H1 (cell line): ENCODE results near the gene DCPS. TPM values are rescaled to one million over a fixed set of nuclear protein-coding genes. Genes with fewer than 3 reads are reported as not detected.

ENCODE experiments used
- CTCF ChIA-PET: fragments of 300-600 bp; sonication (Branson Sonifier 250); formaldehyde crosslinking; loops from one replicate; lab custom pipeline; 2021; ENCODE audit not compliant: partially characterized antibody; lab: Charles Lee
- POLR2A ChIA-PET: fragments of 300-600 bp; sonication (Branson Sonifier 250); formaldehyde crosslinking; loops from one replicate; lab custom pipeline; 2021; ENCODE audit warnings: inconsistent platforms; ENCODE audit not compliant: partially characterized antibody; lab: Charles Lee
- DNase-seq, 2 experiments: peaks; one replicate each; pipeline versions ENCODE4 v3.0.0 to v3.0.0-alpha.2; 2010 to 2022; ENCODE audit warnings: low spot score in 2 of 2, low read depth in 1 of 2, mixed read lengths in 1 of 2
- FAIRE-seq: peaks from 2 replicates; lab custom pipeline; 2011; peaks lifted over from hg19 to GRCh38; lab: Jason Lieb, UNC
- H2AFZ ChIP-seq: 2 replicates; pipeline ENCODE4 v1.8.1; 2012; ENCODE audit warnings: low read length, inconsistent platforms
- H2AK5ac ChIP-seq: 2 replicates; pipeline ENCODE4 v1.6.1; 2013; ENCODE audit warnings: low read depth, low read length
- H2BK120ac ChIP-seq: replicated peaks from 2 replicates; pipeline ENCODE3; 2013; ENCODE audit warnings: low read depth, low read length, inconsistent platforms
- H2BK12ac ChIP-seq: 2 replicates; pipeline ENCODE4 v1.6.1; 2013; ENCODE audit warnings: low read depth, low read length
- H2BK15ac ChIP-seq: 2 replicates; pipeline ENCODE4 v1.6.1; 2013; ENCODE audit warnings: low read length
- H2BK20ac ChIP-seq: 2 replicates; pipeline ENCODE4 v1.6.1; 2013; ENCODE audit warnings: low read length
- H2BK5ac ChIP-seq: 2 replicates; pipeline ENCODE4 v1.6.1; 2013; ENCODE audit warnings: low read depth, low read length
- H3K14ac ChIP-seq: 2 replicates; pipeline ENCODE4 v1.6.1; 2013; ENCODE audit warnings: inconsistent platforms; ENCODE audit not compliant: insufficient read length
- H3K18ac ChIP-seq: 2 replicates; pipeline ENCODE4 v1.6.1; 2013; ENCODE audit warnings: low read length; ENCODE audit errors: extremely low read depth
- H3K23ac ChIP-seq: 2 replicates; pipeline ENCODE4 v1.6.1; 2013; ENCODE audit warnings: inconsistent platforms; ENCODE audit not compliant: insufficient read length
- H3K23me2 ChIP-seq: 2 replicates; pipeline ENCODE4 v1.6.1; 2013; ENCODE audit warnings: low read depth, low read length
- H3K27ac ChIP-seq: 2 replicates; pipeline ENCODE4 v1.6.1; 2011; ENCODE audit warnings: low read depth, low read length, inconsistent platforms
- H3K27me3 ChIP-seq, 4 experiments: replicated peaks in 1 of 4; 1 replicate in 1 of 4; 2 replicates in 3 of 4; pipeline versions ENCODE4 v1.6.1 to v1.8.1; 2011 to 2013; ENCODE audit warnings: low read length in 3 of 4, mild to moderate bottlenecking in 3 of 4, inconsistent platforms in 2 of 4, mixed read lengths in 2 of 4, moderate library complexity in 1 of 4; ENCODE audit not compliant: control insufficient read depth in 3 of 4, insufficient read depth in 3 of 4; ENCODE audit errors: extremely low read depth in 1 of 4
- H3K36me3 ChIP-seq, 4 experiments: 2 replicates each; pipeline versions ENCODE4 v1.6.1 to v1.8.1; 2011 to 2013; ENCODE audit warnings: mild to moderate bottlenecking in 4 of 4, low read length in 3 of 4, moderate library complexity in 2 of 4, control low read depth in 1 of 4, inconsistent platforms in 1 of 4; ENCODE audit not compliant: insufficient read depth in 4 of 4, control insufficient read depth in 2 of 4
- H3K4ac ChIP-seq: replicated peaks from 2 replicates; pipeline ENCODE3; 2013; ENCODE audit warnings: low read length, low read depth, mixed read lengths, inconsistent platforms; ENCODE audit not compliant: insufficient read length
- H3K4me1 ChIP-seq, 4 experiments: replicated peaks in 1 of 4; 1 replicate in 1 of 4; 2 replicates in 3 of 4; pipeline versions ENCODE4 v1.6.1 to v1.8.1; 2011 to 2013; ENCODE audit warnings: low read length in 3 of 4, inconsistent platforms in 2 of 4, mixed read lengths in 1 of 4; ENCODE audit not compliant: insufficient read depth in 4 of 4, control insufficient read depth in 3 of 4
- H3K4me2 ChIP-seq, 2 experiments: 2 replicates each; pipeline versions ENCODE4 v1.6.1 to v1.8.1; 2011 to 2013; ENCODE audit warnings: low read depth in 2 of 2, low read length in 2 of 2, control low read depth in 1 of 2, inconsistent platforms in 1 of 2, mild to moderate bottlenecking in 1 of 2; ENCODE audit not compliant: insufficient read depth in 1 of 2
- H3K4me3 ChIP-seq, 4 experiments: fragments of 200-600, 300-600 bp in 1 of 4; sonication (generic), shearing (Covaris generic), sonication (Bioruptor Twin) in 1 of 4; 2 replicates each; pipeline versions ENCODE4 v1.5.1 to v1.8.1; 2011 to 2016; ENCODE audit warnings: low read length in 4 of 4, low read depth in 3 of 4, control low read depth in 2 of 4, inconsistent platforms in 2 of 4, mild to moderate bottlenecking in 2 of 4, mixed read lengths in 1 of 4, moderate library complexity in 1 of 4; ENCODE audit not compliant: insufficient read depth in 2 of 4; ENCODE audit errors: extremely low read depth in 1 of 4
- H3K56ac ChIP-seq: replicated peaks from 2 replicates; pipeline ENCODE3; 2013; ENCODE audit warnings: low read depth, mild to moderate bottlenecking, mixed read lengths, low read length, inconsistent platforms; ENCODE audit not compliant: insufficient read length
- H3K79me1 ChIP-seq: 2 replicates; pipeline ENCODE4 v1.6.1; 2013; ENCODE audit warnings: low read depth, low read length, control low read depth
- H3K79me2 ChIP-seq, 2 experiments: 2 replicates each; pipeline versions ENCODE4 v1.6.1 to v1.8.1; 2012 to 2013; ENCODE audit warnings: low read length in 2 of 2, mild to moderate bottlenecking in 2 of 2, inconsistent platforms in 1 of 2; ENCODE audit not compliant: insufficient read depth in 2 of 2, control insufficient read depth in 1 of 2
- H3K9ac ChIP-seq, 4 experiments: replicated peaks in 1 of 4; 1 replicate in 1 of 4; 2 replicates in 3 of 4; pipeline versions ENCODE4 v1.6.1 to v1.8.1; 2011 to 2013; ENCODE audit warnings: low read depth in 3 of 4, low read length in 3 of 4, control low read depth in 2 of 4, mild to moderate bottlenecking in 2 of 4, moderate library complexity in 2 of 4, inconsistent platforms in 1 of 4; ENCODE audit errors: extremely low read depth in 1 of 4
- H3K9me3 ChIP-seq, 2 experiments: 2 replicates each; pipeline versions ENCODE4 v1.6.1 to v1.8.1; 2012 to 2013; ENCODE audit warnings: mild to moderate bottlenecking in 2 of 2, moderate library complexity in 2 of 2, control low read depth in 1 of 2, inconsistent platforms in 1 of 2, low read depth in 1 of 2, low read length in 1 of 2, mixed read lengths in 1 of 2; ENCODE audit not compliant: insufficient read depth in 2 of 2
- H4K20me1 ChIP-seq, 2 experiments: replicated peaks in 1 of 2; 2 replicates each; pipeline versions ENCODE3 to v1.8.1; 2011 to 2013; ENCODE audit warnings: inconsistent platforms in 2 of 2, low read length in 2 of 2, mild to moderate bottlenecking in 1 of 2; ENCODE audit not compliant: insufficient read depth in 2 of 2, control insufficient read depth in 1 of 2
- H4K5ac ChIP-seq: 2 replicates; pipeline ENCODE4 v1.6.1; 2013; ENCODE audit warnings: low read length, low read depth, mixed read lengths, inconsistent platforms; ENCODE audit not compliant: insufficient read length
- H4K8ac ChIP-seq: 2 replicates; pipeline ENCODE4 v1.8.0; 2013; ENCODE audit warnings: mild to moderate bottlenecking, moderate library complexity, low read length, inconsistent platforms; ENCODE audit not compliant: insufficient read depth; ENCODE audit errors: extremely low read depth
- H4K91ac ChIP-seq: replicated peaks from 2 replicates; pipeline ENCODE3; 2013; ENCODE audit warnings: low read length, mixed read lengths, inconsistent platforms; ENCODE audit not compliant: insufficient read length
- ASH2L ChIP-seq: fragments of 200-600, 300-600 bp; sonication (generic); IDR thresholded peaks from one replicate; pipeline ENCODE4 v1.7.1; 2017; ENCODE audit warnings: low read length
- HDAC2 ChIP-seq, 2 experiments: fragments of 300-600 bp in 1 of 2; sonication (generic) in 1 of 2; IDR thresholded peaks; 2 replicates each; pipeline ENCODE4 v1.6.1; 2011 to 2012; ENCODE audit warnings: low read depth in 2 of 2, low read length in 2 of 2, mild to moderate bottlenecking in 2 of 2, moderate library complexity in 2 of 2, borderline replicate concordance in 1 of 2, inconsistent platforms in 1 of 2
- MAX ChIP-seq: IDR thresholded peaks from 2 replicates; pipeline ENCODE4 v1.6.1; 2012; ENCODE audit warnings: inconsistent platforms
- RNF2 ChIP-seq: fragments of 200-900, 300-1000 bp; sonication (generic); IDR thresholded peaks from 2 replicates; pipeline ENCODE4 v1.7.1; 2016; ENCODE audit warnings: borderline replicate concordance, low read depth, mild to moderate bottlenecking, antibody characterized with exemption, low read length; ENCODE audit not compliant: poor library complexity, severe bottlenecking; ENCODE audit errors: missing control alignments
- SIX5 ChIP-seq: IDR thresholded peaks from 2 replicates; pipeline ENCODE4 v1.6.1; 2011; ENCODE audit warnings: mild to moderate bottlenecking, low read depth, low read length
- TAF1 ChIP-seq: IDR thresholded peaks from 2 replicates; pipeline ENCODE4 v1.6.1; 2011; ENCODE audit warnings: mild to moderate bottlenecking, low read depth, low read length
- WGBS, 2 experiments: shearing (Covaris generic) in 1 of 2; methylation state at CpG; one replicate each; pipeline versions ENCODE4 v1.1.6 to v1.1.7; 2013 to 2015; ENCODE audit warnings: low lambda C conversion rate in 2 of 2, mixed read lengths in 2 of 2, inconsistent platforms in 1 of 2, low coverage in 1 of 2, missing lambda C conversion rate in 1 of 2; ENCODE audit not compliant: insufficient replicate concordance in 2 of 2, insufficient coverage in 1 of 2, insufficient read length in 1 of 2; ENCODE audit errors: extremely low coverage in 1 of 2, missing lambda C conversion rate in 1 of 2; 5-methylcytosine and 5-hydroxymethylcytosine counted together
- polyA plus RNA-seq, 7 experiments: library from polyadenylated mRNA; depleted of rRNA in 3 of 7; stranded (reverse) in 5 of 7; unstranded in 2 of 7; fragments of >200 nt in 5 of 7; fragments of 200-250 nt in 2 of 7; gene quantifications; 1 replicate in 5 of 7; 2 replicates in 1 of 7; 4 replicates in 1 of 7; pipeline versions ENCODE4 v1.2.1 to v1.2.3, GENCODE V29; 2011 to 2013; ENCODE audit warnings: missing spikeins in 2 of 7, mixed read lengths in 2 of 7
- total RNA-seq: library from RNA; stranded (reverse); fragmentation: NEBNext Ultra II Directional; extraction: Animal tissue kit (Norgen Biotek cat#: 25700); gene quantifications from 2 replicates; pipeline ENCODE4 v1.2.1, GENCODE V29; 2021

DCPS gene
- total and polyA plus RNA-seq, 2 of the 8 experiments (the other 6 are each of a cell fraction or from before 2014, with no cell fraction given), result 24.6 to 55.2 TPM

GRCh38 chr11:126282361-126282735 lies 21.5 kb upstream of the DCPS start:
- peaks cover 2 to 6% (median 4%) of the 10 kb centered on the region in 4 experiments; a peak in 6 of 8 replicates for H3K36me3 ChIP-seq
- H4K5ac ChIP-seq, result no peak overlapping the region
- 14% methylated on average over 10 of the region's 15 CpGs; no CpG with 5 or more reads in 1 of the 2 experiments for WGBS, 2 experiments
- H3K23me2 ChIP-seq, result peaks cover 13% of the 10 kb centered on the region
- no peak overlapping the region for H3K56ac ChIP-seq
- no peaks in the 10 kb centered on the region for H4K20me1 ChIP-seq
- peak overlapping the region; percentile 85; the same call in 1 of the 2 replicates for H3K18ac ChIP-seq
- H3K27me3 ChIP-seq, result peaks cover 0 to 5% (median 2%) of the 10 kb centered on the region in 4 experiments; a peak in 4 of 7 replicates
- H3K14ac ChIP-seq, result no peak overlapping the region
- H2BK20ac ChIP-seq, result no peak overlapping the region
- 0 out of 2 replicates have a peak overlapping the region, but pooled peaks have one; percentile 71 for H2BK12ac ChIP-seq
- peaks cover 0 to 6% (median 4%) of the 10 kb centered on the region in 4 experiments; a peak in 4 of 7 replicates for H3K4me1 ChIP-seq
- H3K27ac ChIP-seq, result no peak overlapping the region
- POLR2A ChIA-PET, result interaction anchor here (0.6 to 4.6 kb wide), 15 partner anchors 8 to 1094 kb away, joined by 3 to 75 read pairs (median 3); partner anchors contain the start of genes DCPS, FAM118B, FOXRED1 and RPUSD4
- H2BK120ac ChIP-seq, result no peak overlapping the region
- H2AK5ac ChIP-seq, result no peak overlapping the region
- H4K91ac ChIP-seq, result no peak overlapping the region
- no peaks in the 10 kb centered on the region for H3K79me2 ChIP-seq
- FAIRE-seq, result no peak
- H4K8ac ChIP-seq, result peak overlapping the region; percentile 62
- no peak overlapping the region for H3K4ac ChIP-seq
- H3K79me1 ChIP-seq, result peaks cover 2% of the 10 kb centered on the region; the same call in 1 of the 2 replicates
- peak overlapping the region; percentile 80 to 94 for H3K4me2 ChIP-seq
- H2BK15ac ChIP-seq, result no peak overlapping the region
- H3K9ac ChIP-seq, result peak overlapping the region in 1 of 4 experiments; percentile 49; a peak in 2 of 7 replicates
- H2AFZ ChIP-seq, result peak overlapping the region; percentile 93
- no peaks in the 10 kb centered on the region for H3K9me3 ChIP-seq
- no peak overlapping the region for H2BK5ac ChIP-seq
- TF ChIP-seq ASH2L (peak; percentile 22), RNF2 (no peak), TAF1 (peak; percentile 21; the same call in 1 of the 2 replicates), SIX5 (no peak), MAX (0 out of 2 replicates have a peak, but pooled peaks have one; percentile 28), HDAC2 (IDR thresholded peaks at IDR 0.05; ENCODE audit: borderline replicate concordance in 1 of 2, low read depth in 2 of 2, low read length in 2 of 2) (no peak)
- TF ChIP-seq, all 59 proteins: peak for 3
- Histone ChIP-seq H3K4me3 (peak overlapping the region; percentile 46 to 91 (median 83)), H3K23ac (no peak overlapping the region)
- DNase-seq, result peak in 1 of 2 experiments; percentile 64
- CTCF ChIA-PET, result interaction anchor here (0.9 to 1.6 kb wide), 2 partner anchors 11 to 89 kb away, joined by 3 read pairs; no protein-coding TSS in a partner anchor
